Epithelial cell of esophagus (primary cell): ENCODE measurements around the gene FXYD6.

Experiments used
- DNase-seq: peaks from one replicate; pipeline ENCODE4 v3.0.0; 2010; ENCODE audit warnings: low read depth
- H3K4me3 ChIP-seq: 2 replicates; pipeline ENCODE4 v1.5.1; 2011; ENCODE audit warnings: mild to moderate bottlenecking, low read length, control low read depth
- TF ChIP-seq, protein P1 (sequence below): IDR thresholded peaks from 2 replicates; pipeline ENCODE4 v1.5.1; 2011; ENCODE audit warnings: low read depth, mild to moderate bottlenecking, low read length, control low read depth, inconsistent platforms; ENCODE audit not compliant: insufficient read depth; ENCODE audit errors: missing control alignments

FXYD6 gene

DNA sequence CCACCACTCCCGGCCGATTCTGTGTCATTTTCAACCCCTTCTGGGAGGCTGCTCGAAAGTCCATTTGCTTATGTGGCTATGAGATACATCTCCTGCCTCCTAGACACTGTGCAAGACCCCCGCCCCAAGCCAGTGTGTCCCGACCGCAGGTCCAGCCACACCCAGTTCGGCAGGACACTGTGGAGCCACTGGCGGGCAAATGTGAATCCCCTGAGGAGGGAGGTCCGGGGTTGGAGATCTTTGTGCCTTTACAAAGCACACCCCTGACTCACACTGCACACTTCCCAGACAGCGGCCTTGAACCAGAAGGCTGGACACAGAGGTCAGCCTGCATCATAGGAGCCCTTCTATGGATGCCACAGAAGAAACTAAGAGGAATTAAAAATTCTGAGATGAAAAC is 17.4 kb downstream of the FXYD6 start:
- TF ChIP-seq, protein P1, sequence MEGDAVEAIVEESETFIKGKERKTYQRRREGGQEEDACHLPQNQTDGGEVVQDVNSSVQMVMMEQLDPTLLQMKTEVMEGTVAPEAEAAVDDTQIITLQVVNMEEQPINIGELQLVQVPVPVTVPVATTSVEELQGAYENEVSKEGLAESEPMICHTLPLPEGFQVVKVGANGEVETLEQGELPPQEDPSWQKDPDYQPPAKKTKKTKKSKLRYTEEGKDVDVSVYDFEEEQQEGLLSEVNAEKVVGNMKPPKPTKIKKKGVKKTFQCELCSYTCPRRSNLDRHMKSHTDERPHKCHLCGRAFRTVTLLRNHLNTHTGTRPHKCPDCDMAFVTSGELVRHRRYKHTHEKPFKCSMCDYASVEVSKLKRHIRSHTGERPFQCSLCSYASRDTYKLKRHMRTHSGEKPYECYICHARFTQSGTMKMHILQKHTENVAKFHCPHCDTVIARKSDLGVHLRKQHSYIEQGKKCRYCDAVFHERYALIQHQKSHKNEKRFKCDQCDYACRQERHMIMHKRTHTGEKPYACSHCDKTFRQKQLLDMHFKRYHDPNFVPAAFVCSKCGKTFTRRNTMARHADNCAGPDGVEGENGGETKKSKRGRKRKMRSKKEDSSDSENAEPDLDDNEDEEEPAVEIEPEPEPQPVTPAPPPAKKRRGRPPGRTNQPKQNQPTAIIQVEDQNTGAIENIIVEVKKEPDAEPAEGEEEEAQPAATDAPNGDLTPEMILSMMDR = no peak
- no peak for DNase-seq
- H3K4me3 ChIP-seq = no peak overlapping the region

DNA sequence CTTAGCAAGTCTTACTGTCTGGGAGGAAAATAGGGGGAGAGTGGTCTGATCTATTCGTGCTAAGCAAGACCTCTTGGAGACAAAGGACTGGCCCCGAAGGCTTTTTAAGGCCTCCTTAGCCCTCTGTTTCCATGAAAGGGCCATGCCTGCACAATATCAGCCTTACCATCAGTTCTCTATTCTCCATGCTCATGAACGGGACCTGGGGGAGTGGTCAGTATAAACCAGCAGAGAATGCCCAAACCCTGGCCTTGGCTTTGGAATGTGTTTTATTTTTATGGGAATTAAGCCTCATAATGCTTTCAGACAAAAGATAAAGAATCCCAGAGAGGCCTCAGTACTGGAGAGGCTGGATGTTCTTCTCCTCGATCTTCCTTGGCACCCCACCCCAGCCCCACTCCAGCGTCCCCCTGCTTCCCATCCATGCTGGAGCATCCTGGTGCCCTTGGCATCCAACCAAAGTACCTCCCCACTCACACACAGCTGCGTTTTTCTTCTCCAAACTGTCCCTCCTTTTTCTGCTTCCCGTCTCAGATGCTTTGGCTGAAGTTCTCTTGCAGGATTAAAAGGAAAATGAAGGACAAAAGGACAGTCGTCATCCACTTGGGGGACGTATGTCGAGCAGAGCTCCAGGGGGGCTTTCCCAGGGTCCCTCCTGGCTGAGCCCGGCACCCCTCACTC is 18.6 kb downstream of the FXYD6 start:
- TF ChIP-seq, protein P1 = no peak
- DNase-seq = no peak
- no peak overlapping the region for H3K4me3 ChIP-seq

DNA sequence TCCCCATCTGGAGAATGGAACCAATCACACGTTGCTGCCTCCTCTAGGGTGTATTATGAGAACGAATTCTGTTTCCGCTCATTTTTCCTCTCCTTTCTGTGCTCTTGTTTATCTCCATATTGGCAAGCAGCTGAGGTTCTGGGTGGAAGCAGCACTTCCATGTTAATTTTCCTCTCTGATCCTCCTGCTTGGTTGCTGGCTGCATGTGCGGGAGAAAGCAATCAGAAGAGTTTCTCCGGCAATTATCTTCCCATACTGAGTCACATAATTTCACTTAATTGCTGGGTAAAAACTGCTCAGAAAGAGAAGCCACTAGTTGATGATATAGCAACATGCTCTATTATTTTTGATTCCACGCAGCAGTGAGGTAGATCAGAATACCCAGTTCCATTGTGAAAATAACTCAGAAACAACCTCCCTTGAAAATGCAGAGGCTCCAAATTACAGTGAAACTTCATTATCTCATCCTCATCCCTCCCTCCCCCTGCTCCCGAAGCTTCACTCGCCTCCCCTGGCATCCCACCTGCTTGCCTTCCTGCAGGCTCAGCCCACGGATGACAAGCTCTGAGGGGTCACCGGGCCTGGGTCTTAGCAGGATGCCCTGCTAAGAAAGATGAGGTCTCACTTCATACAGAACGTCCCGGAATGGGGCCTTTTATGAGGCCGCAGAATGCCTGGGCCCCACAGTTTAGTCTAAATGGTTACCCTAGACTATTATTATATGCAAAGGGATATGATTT is 20.4 kb downstream of the FXYD6 start:
- DNase-seq = no peak
- no peak overlapping the region for H3K4me3 ChIP-seq
- TF ChIP-seq, protein P1 = no peak

DNA sequence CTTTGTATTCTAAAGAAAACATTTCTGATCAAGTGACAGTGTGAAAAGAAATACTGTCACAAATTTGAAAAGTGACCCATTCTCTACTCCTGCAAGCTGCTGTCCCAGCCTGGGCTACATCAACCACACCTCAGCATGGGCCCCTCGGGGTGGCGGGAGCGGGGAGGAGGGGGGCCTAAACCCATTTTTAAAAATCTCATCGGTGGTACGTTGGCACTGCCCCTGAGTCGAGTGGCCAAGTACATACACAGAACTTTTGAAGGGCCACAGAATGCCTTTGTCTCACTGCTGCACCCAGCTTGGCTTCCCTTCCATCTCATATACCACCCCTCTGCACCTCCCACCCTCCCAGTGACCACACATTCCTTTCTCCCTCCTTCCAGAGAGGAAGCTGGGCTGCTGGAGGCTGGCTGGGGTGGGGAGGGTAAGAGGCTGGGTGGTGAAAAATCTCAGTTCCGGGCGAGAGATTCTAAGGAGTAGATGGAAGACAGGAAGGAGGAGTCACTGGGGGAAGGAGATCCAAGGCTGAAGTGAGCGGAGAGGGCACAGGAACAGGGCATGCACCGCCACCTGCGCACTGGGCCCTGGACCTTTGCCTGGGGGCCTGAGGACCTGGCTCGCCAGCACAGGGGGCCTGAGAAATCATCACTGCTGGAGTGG is 21.1 kb downstream of the FXYD6 start:
- TF ChIP-seq, protein P1 = no peak
- no peak for DNase-seq
- no peak overlapping the region for H3K4me3 ChIP-seq

DNA sequence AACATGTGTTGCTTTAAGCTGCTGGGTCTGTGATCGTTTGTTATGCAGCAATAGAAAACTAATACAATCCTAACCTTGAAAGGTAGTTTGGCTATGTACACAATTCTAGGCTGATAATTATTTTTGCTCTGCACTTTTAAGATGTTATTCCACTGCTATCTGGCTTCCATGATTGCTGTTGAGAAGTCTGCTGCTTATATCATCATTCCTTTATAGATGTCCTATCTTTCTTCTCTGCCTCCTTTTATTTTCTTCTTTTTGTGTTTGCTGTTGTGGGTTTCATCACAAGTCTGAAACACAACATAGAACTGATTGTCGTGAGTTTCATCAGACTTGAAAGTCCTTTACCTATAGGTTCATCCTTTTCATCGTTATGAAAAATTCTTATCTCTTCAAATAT is 24.1 kb downstream of the FXYD6 start:
- TF ChIP-seq, protein P1 = no peak
- H3K4me3 ChIP-seq = no peak overlapping the region
- no peak for DNase-seq

DNA sequence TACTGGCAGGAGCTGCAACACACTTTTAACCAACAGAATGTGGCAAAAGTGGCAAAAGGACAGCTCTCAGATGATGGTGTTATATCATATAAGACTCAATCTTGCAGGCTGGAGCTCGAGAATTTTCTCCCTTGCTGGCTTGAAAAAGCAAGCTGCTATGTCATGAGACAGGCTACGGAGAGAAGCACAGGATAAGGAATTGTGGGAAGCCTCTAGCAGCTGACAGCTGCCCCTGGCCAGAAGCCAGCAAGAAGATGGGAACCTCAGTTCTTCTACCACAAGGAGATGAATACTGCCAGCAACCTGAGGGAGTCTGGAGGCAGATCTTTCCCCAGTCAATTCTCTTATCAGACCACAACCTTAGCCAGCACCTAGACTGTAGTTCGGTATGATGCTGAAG is 24.6 kb downstream of the FXYD6 start:
- H3K4me3 ChIP-seq = no peak overlapping the region
- DNase-seq = no peak
- TF ChIP-seq, protein P1 = no peak
